OCI-LY3 (cell line): ENCODE results near the gene CYP4X1.

Experiments used
- EZH2phosphoT487 ChIP-seq: fragments of 200-600 bp; shearing (Covaris generic); IDR thresholded peaks from 2 replicates; pipeline ENCODE4 v1.6.1; 2018; ENCODE audit warnings: antibody characterized with exemption, mixed run types, low read depth
- TF ChIP-seq, protein P1 (sequence below): fragments of 200-600, 300-600 bp; sonication (generic); IDR thresholded peaks from 2 replicates; pipeline ENCODE4 v1.5.1; 2014; ENCODE audit warnings: antibody characterized with exemption, low read length, low read depth

GRCh38 chr1:46983830-46984586 is 39.5 kb upstream of the CYP4X1 start:
- TF ChIP-seq, protein P1, sequence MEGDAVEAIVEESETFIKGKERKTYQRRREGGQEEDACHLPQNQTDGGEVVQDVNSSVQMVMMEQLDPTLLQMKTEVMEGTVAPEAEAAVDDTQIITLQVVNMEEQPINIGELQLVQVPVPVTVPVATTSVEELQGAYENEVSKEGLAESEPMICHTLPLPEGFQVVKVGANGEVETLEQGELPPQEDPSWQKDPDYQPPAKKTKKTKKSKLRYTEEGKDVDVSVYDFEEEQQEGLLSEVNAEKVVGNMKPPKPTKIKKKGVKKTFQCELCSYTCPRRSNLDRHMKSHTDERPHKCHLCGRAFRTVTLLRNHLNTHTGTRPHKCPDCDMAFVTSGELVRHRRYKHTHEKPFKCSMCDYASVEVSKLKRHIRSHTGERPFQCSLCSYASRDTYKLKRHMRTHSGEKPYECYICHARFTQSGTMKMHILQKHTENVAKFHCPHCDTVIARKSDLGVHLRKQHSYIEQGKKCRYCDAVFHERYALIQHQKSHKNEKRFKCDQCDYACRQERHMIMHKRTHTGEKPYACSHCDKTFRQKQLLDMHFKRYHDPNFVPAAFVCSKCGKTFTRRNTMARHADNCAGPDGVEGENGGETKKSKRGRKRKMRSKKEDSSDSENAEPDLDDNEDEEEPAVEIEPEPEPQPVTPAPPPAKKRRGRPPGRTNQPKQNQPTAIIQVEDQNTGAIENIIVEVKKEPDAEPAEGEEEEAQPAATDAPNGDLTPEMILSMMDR = no peak
- no peak for TF ChIP-seq EZH2phosphoT487
